Fibroblast of gingiva (primary cell): ENCODE data around the gene DLX4.

Source experiments
- DNase-seq: peaks from one replicate; pipeline ENCODE4 v3.0.0-alpha.2; 2011; ENCODE audit warnings: low read depth

The DLX4 gene

GRCh38 chr17:50014471-50015088 is 45.6 kb downstream of the DLX4 start:
- no peak for DNase-seq

GRCh38 chr17:50015146-50015545 is 46.2 kb downstream of the DLX4 start:
- no peak for DNase-seq

GRCh38 chr17:50018909-50019308 is 49.9 kb downstream of the DLX4 start:
- no peak for DNase-seq

GRCh38 chr17:50020841-50021599 is 52.0 kb downstream of the DLX4 start:
- no peak for DNase-seq

- DNase-seq = no peak
Measured at GRCh38 chr17:50021681-50022370, 52.8 kb downstream of the DLX4 start.

GRCh38 chr17:50022463-50023130 is 53.6 kb downstream of the DLX4 start:
- no peak for DNase-seq

- no peak for DNase-seq
Measured at GRCh38 chr17:50023520-50023919, 54.5 kb downstream of the DLX4 start.
